SK-N-SH (cell line): ENCODE data around the gene PCCB.

Experiments
- CTCF ChIP-seq: fragments of 200-600 bp; sonication (generic); IDR thresholded peaks from 2 replicates; pipeline ENCODE4 v1.6.1; 2017; ENCODE audit warnings: antibody characterized with exemption, mild to moderate bottlenecking, moderate library complexity
- EP300 ChIP-seq, 2 experiments: IDR thresholded peaks; 2 replicates each; pipeline versions ENCODE4 v1.4.0 to v1.6.1; 2012; ENCODE audit warnings: borderline replicate concordance in 1 of 2, low read depth in 1 of 2, low read length in 1 of 2
- MEF2A ChIP-seq: IDR thresholded peaks from 2 replicates; pipeline ENCODE4 v1.4.0; 2012; ENCODE audit warnings: low read depth, borderline replicate concordance

- TF ChIP-seq CTCF (no peak), EP300 (IDR thresholded peaks at IDR 0.05; ENCODE audit: borderline replicate concordance in 1 of 2, low read depth in 1 of 2, low read length in 1 of 2) (no peak), MEF2A (no peak)
Observed at GRCh38 chr3:136251511-136251910, 1.4 kb downstream of the PCCB start.
